K562 (cell line): ENCODE data around the gene ROPN1B. TPM values are rescaled to one million over a fixed set of nuclear protein-coding genes. Genes with fewer than 3 reads are reported as not detected.

Experiments used
- ATAC-seq: fragments of 200-7000 bp; cut with Tn5 transposase; 3 replicates; pipeline ENCODE4 v1.9.1; 2020; ENCODE audit warnings: moderate library complexity
- BruUV-seq: library from RNA; stranded (reverse); fragments of 400-500 nt; replicated peaks from 2 replicates; lab custom pipeline; 2021; lab: Mats Ljungman, UMichigan
- CTCF ChIA-PET: fragments of 300-600 bp; formaldehyde crosslinking; extraction: SDS; loops from one replicate; lab custom pipeline; 2021; ENCODE audit warnings: low intra/inter-chr PET ratio; lab: Yijun Ruan, JAX
- POLR2A ChIA-PET: fragments of 300-600, 350-650 bp; sonication (Branson Sonifier 250); formaldehyde crosslinking; extraction: SDS; loops from one replicate; lab custom pipeline; 2021; ENCODE audit warnings: antibody characterized with exemption, inconsistent platforms; lab: Yijun Ruan, JAX
- DNase-seq, 4 experiments: peaks; one replicate each; pipeline versions ENCODE4 v3.0.0 to v3.0.0-alpha.2; 2011 to 2018; ENCODE audit warnings: low spot score in 3 of 4, mixed read lengths in 3 of 4; ENCODE audit errors: extremely low read depth in 1 of 4
- FAIRE-seq: peaks from 2 replicates; lab custom pipeline; 2011; peaks lifted over from hg19 to GRCh38; lab: Jason Lieb, UNC
- H2AFZ ChIP-seq: 2 replicates; pipeline ENCODE4 v1.6.0; 2011; ENCODE audit warnings: low read depth, low read length, control low read depth, inconsistent platforms
- H3K27ac ChIP-seq: fragments of 200-600 bp; 3 replicates; pipeline ENCODE4 v1.8.0; 2011; ENCODE audit warnings: low read depth, mild to moderate bottlenecking, control low read depth, inconsistent platforms, low read length, moderate library complexity, mixed read lengths; ENCODE audit errors: extremely low read depth
- H3K27me3 ChIP-seq, 2 experiments: fragments of 300-600 bp in 1 of 2; 2 replicates in 1 of 2; 3 replicates in 1 of 2; pipeline versions ENCODE4 v1.6.0 to v1.8.0; 2011; ENCODE audit warnings: inconsistent platforms in 2 of 2, low read length in 2 of 2, mild to moderate bottlenecking in 1 of 2, mixed read lengths in 1 of 2, moderate library complexity in 1 of 2; ENCODE audit not compliant: control insufficient read depth in 2 of 2, insufficient read depth in 2 of 2
- H3K36me3 ChIP-seq: fragments of 300-600 bp; 3 replicates; pipeline ENCODE4 v1.8.0; 2011; ENCODE audit warnings: mild to moderate bottlenecking, low read length, inconsistent platforms; ENCODE audit not compliant: control insufficient read depth, insufficient read depth
- H3K4me1 ChIP-seq, 2 experiments: fragments of 200-600 bp in 1 of 2; replicated peaks in 1 of 2; 2 replicates in 1 of 2; 3 replicates in 1 of 2; pipeline versions ENCODE4 v1.5.1 to v1.8.0; 2011; ENCODE audit warnings: inconsistent platforms in 2 of 2, low read length in 2 of 2, mild to moderate bottlenecking in 1 of 2, mixed read lengths in 1 of 2, moderate library complexity in 1 of 2; ENCODE audit not compliant: control insufficient read depth in 2 of 2, insufficient read depth in 2 of 2
- H3K4me2 ChIP-seq: 2 replicates; pipeline ENCODE4 v1.6.1; 2011; ENCODE audit warnings: low read length, control low read depth, inconsistent platforms, mixed read lengths; ENCODE audit not compliant: insufficient read depth
- H3K4me3 ChIP-seq: fragments of 200-600 bp; sonication (generic), shearing (Covaris generic); 2 replicates; pipeline ENCODE4 v1.5.1; 2016; ENCODE audit warnings: control low read depth, inconsistent platforms
- H3K79me2 ChIP-seq: fragments of 200-600 bp; 3 replicates; pipeline ENCODE4 v1.8.0; 2011; ENCODE audit warnings: low read length, inconsistent platforms; ENCODE audit not compliant: control insufficient read depth, insufficient read depth
- H3K9ac ChIP-seq, 2 experiments: 2 replicates each; pipeline versions ENCODE4 v1.6.0 to v1.6.1; 2011; ENCODE audit warnings: low read depth in 2 of 2, low read length in 2 of 2, control low read depth in 1 of 2, inconsistent platforms in 1 of 2, mild to moderate bottlenecking in 1 of 2, mixed read lengths in 1 of 2; ENCODE audit not compliant: insufficient read depth in 1 of 2
- H3K9me1 ChIP-seq: one replicate; pipeline ENCODE4 v1.6.0; 2011; ENCODE audit warnings: inconsistent platforms, mild to moderate bottlenecking, low read length, moderate library complexity; ENCODE audit not compliant: control insufficient read depth, insufficient read depth
- H3K9me3 ChIP-seq: replicated peaks from 2 replicates; pipeline ENCODE4 v1.5.1; 2011; ENCODE audit warnings: low read depth, low read length, inconsistent platforms; ENCODE audit not compliant: control insufficient read depth, insufficient read depth
- H4K20me1 ChIP-seq: replicated peaks from 2 replicates; pipeline ENCODE4 v1.6.1; 2011; ENCODE audit warnings: low read length, inconsistent platforms, mixed read lengths; ENCODE audit not compliant: control insufficient read depth, insufficient read depth
- CHD1 ChIP-seq: fragments of 200-600 bp; sonication (generic); IDR thresholded peaks from one replicate; pipeline ENCODE4 v1.6.1; 2012; ENCODE audit warnings: mild to moderate bottlenecking, moderate library complexity, low read length, inconsistent platforms
- CXXC5 ChIP-seq: fragments of 250-450 bp; sonication (Bioruptor Pico); IDR thresholded peaks from 2 replicates; pipeline ENCODE4 v1.8.0; 2022; ENCODE audit warnings: inconsistent platforms, mild to moderate bottlenecking, moderate library complexity
- DMBX1 ChIP-seq: fragments of 250-450 bp; sonication (Bioruptor Pico); IDR thresholded peaks from 2 replicates; pipeline ENCODE4 v1.8.0; 2022; ENCODE audit warnings: inconsistent platforms, mild to moderate bottlenecking, moderate library complexity, borderline replicate concordance
- HMGN3 ChIP-seq: IDR thresholded peaks from 2 replicates; pipeline ENCODE4 v1.6.1; 2011; ENCODE audit warnings: borderline replicate concordance, low read depth, mild to moderate bottlenecking, mixed read lengths, low read length; ENCODE audit not compliant: insufficient read length; ENCODE audit errors: extremely low read depth
- KLF1 ChIP-seq: fragments of 450-650 bp; IDR thresholded peaks from 2 replicates; pipeline ENCODE4 v1.6.1; 2016; ENCODE audit warnings: missing genetic modification characterization, missing compliant biosample characterization
- LEF1 ChIP-seq: fragments of 450-650 bp; IDR thresholded peaks from 2 replicates; pipeline ENCODE4 v1.6.1; 2016; ENCODE audit warnings: mild to moderate bottlenecking
- MIER1 ChIP-seq: fragments of 450-650 bp; IDR thresholded peaks from 2 replicates; pipeline ENCODE4 v1.6.1; 2016; ENCODE audit warnings: antibody characterized with exemption, mild to moderate bottlenecking, low read depth
- POLR2AphosphoS5 ChIP-seq: IDR thresholded peaks from 2 replicates; pipeline ENCODE4 v1.6.1; 2011; ENCODE audit warnings: mild to moderate bottlenecking, low read depth, low read length, moderate library complexity; ENCODE audit not compliant: control insufficient read depth, insufficient read depth
- SMAD1 ChIP-seq: fragments of 150-350 bp; IDR thresholded peaks from 2 replicates; pipeline ENCODE4 v1.6.1; 2014; ENCODE audit warnings: low read length, low read depth; ENCODE audit not compliant: partially characterized antibody
- ZBTB8A ChIP-seq: fragments of 450-650 bp; IDR thresholded peaks from 2 replicates; pipeline ENCODE4 v1.6.1; 2018; ENCODE audit warnings: mild to moderate bottlenecking, moderate library complexity; ENCODE audit not compliant: partially characterized antibody
- ZNF212 ChIP-seq: fragments of 450-650 bp; formaldehyde crosslinking; IDR thresholded peaks from 2 replicates; pipeline ENCODE4 v1.4.0; 2020; ENCODE audit warnings: mild to moderate bottlenecking
- ZNF644 ChIP-seq: fragments of 200-800 bp; sonication (Bioruptor generic); IDR thresholded peaks from 2 replicates; pipeline ENCODE4 v1.6.1; 2016; ENCODE audit warnings: low read depth, missing genetic modification characterization, missing compliant biosample characterization
- ZNF699 ChIP-seq: fragments of 250-450 bp; sonication (Bioruptor Pico); IDR thresholded peaks from 2 replicates; pipeline ENCODE4 v1.8.0; 2021; ENCODE audit warnings: mild to moderate bottlenecking, moderate library complexity; ENCODE audit not compliant: insufficient replicate concordance
- in situ Hi-C: fragments of 300-500 bp; cut with MboI; formaldehyde crosslinking; loops from 4 replicates; pipeline ENCODE4 v1.15.0; 2018; ENCODE audit warnings: inconsistent platforms, mixed read lengths
- intact Hi-C: fragments of 100-400 bp; cut with micrococcal nuclease; formaldehyde crosslinking; loops from 2 replicates; pipeline ENCODE4 v1.14.2; 2022
- polyA plus RNA-seq, 8 experiments: library from polyadenylated mRNA; depleted of rRNA in 4 of 8; stranded (reverse) in 5 of 8; unstranded in 3 of 8; fragments of >200 nt; fragmentation: Nextera tagmentation in 2 of 8; fragmentation: Illumina TruSeq in 1 of 8; extraction: Ambion mirVana in 2 of 8; extraction: Trizol in 1 of 8; gene quantifications; 2 replicates each; pipeline versions ENCODE4 v1.2.1 to v1.2.3, GENCODE V29; 2011 to 2014; ENCODE audit warnings: inconsistent platforms in 1 of 8, missing spikeins in 1 of 8
- total RNA-seq, 7 experiments: library from RNA; depleted of rRNA in 6 of 7; stranded (reverse); fragments of >200 nt in 6 of 7; fragmentation: Illumina TruSeq in 2 of 7; extraction: Trizol in 2 of 7; gene quantifications; 2 replicates each; pipeline versions ENCODE4 v1.2.1 to v1.2.3, GENCODE V29; 2011 to 2021; ENCODE audit warnings: low replicate concordance in 1 of 7
- TF ChIP-seq, protein P1 (sequence below): fragments of 250-450 bp; sonication (Bioruptor Pico); IDR thresholded peaks from 2 replicates; pipeline ENCODE4 v1.8.0; 2021; ENCODE audit warnings: moderate library complexity, mild to moderate bottlenecking, inconsistent platforms
- TF ChIP-seq, protein P2 (sequence below), 2 experiments: fragments of 450-650 bp; IDR thresholded peaks; 2 replicates each; pipeline ENCODE4 v1.6.1; 2018; ENCODE audit warnings: mild to moderate bottlenecking in 2 of 2, low read depth in 1 of 2; ENCODE audit not compliant: partially characterized antibody in 2 of 2
- TF ChIP-seq, protein P3 (sequence below): fragments of 250-450 bp; sonication (Bioruptor Pico); IDR thresholded peaks from 2 replicates; pipeline ENCODE4 v1.5.0; 2020; ENCODE audit warnings: mild to moderate bottlenecking

ROPN1B gene
- total and polyA plus RNA-seq, 9 of the 15 experiments (the other 6 are each of a cell fraction or from before 2014, with no cell fraction given): not detected

DNA sequence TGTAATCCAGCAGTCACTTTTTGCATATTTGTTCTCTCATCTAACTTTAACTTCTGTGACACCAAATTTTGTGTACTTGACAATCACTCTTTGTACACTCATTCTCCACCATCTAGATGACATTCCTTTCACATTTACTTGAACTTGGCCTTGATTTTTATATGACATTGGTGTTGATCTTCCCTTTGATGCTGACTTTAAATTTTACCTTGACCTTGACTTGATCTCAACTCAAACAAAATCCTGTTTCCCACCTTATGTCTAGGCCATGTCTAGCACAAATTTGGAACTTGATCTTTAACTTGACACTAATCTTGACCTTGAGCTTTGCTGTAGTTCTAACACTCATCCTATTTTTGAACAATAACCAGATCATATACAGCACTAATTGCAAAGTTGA, 33.2 kb downstream of the ROPN1B start:
- H3K36me3 ChIP-seq: no peaks in the 10 kb centered on the region
- no peaks in the 10 kb centered on the region for H3K9me1 ChIP-seq
- H3K4me1 ChIP-seq: no peaks in the 10 kb centered on the region
- H3K27ac ChIP-seq: no peak overlapping the region
- intact Hi-C loops (no loop called here), in situ Hi-C loops (no loop called here)
- ChIA-PET POLR2A (interaction anchor here (1.5 kb wide), 1 partner anchor 12 kb away, joined by 5 read pairs; no protein-coding TSS in a partner anchor), CTCF (no interaction called here)
- no peak for DNase-seq
- BruUV-seq: no TSS peak
- no peak overlapping the region for H3K9ac ChIP-seq
- no peak overlapping the region for H2AFZ ChIP-seq
- no peak for FAIRE-seq
- H4K20me1 ChIP-seq: no peaks in the 10 kb centered on the region
- no peak for ATAC-seq
- H3K79me2 ChIP-seq: no peaks in the 10 kb centered on the region
- TF ChIP-seq, protein P1, sequence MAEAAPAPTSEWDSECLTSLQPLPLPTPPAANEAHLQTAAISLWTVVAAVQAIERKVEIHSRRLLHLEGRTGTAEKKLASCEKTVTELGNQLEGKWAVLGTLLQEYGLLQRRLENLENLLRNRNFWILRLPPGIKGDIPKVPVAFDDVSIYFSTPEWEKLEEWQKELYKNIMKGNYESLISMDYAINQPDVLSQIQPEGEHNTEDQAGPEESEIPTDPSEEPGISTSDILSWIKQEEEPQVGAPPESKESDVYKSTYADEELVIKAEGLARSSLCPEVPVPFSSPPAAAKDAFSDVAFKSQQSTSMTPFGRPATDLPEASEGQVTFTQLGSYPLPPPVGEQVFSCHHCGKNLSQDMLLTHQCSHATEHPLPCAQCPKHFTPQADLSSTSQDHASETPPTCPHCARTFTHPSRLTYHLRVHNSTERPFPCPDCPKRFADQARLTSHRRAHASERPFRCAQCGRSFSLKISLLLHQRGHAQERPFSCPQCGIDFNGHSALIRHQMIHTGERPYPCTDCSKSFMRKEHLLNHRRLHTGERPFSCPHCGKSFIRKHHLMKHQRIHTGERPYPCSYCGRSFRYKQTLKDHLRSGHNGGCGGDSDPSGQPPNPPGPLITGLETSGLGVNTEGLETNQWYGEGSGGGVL (CRISPR knock-in tag): no peak
- TF ChIP-seq DMBX1 (CRISPR knock-in tag) (no peak), KLF1 (tag) (no peak), CXXC5 (CRISPR knock-in tag) (no peak), SMAD1 (no peak), LEF1 (no peak), CHD1 (no peak), HMGN3 (no peak), ZBTB8A (no peak), MIER1 (no peak), POLR2AphosphoS5 (no peak), ZNF212 (CRISPR knock-in tag) (no peak), ZNF699 (CRISPR knock-in tag) (no peak), ZNF644 (no peak)
- TF ChIP-seq, protein P2, sequence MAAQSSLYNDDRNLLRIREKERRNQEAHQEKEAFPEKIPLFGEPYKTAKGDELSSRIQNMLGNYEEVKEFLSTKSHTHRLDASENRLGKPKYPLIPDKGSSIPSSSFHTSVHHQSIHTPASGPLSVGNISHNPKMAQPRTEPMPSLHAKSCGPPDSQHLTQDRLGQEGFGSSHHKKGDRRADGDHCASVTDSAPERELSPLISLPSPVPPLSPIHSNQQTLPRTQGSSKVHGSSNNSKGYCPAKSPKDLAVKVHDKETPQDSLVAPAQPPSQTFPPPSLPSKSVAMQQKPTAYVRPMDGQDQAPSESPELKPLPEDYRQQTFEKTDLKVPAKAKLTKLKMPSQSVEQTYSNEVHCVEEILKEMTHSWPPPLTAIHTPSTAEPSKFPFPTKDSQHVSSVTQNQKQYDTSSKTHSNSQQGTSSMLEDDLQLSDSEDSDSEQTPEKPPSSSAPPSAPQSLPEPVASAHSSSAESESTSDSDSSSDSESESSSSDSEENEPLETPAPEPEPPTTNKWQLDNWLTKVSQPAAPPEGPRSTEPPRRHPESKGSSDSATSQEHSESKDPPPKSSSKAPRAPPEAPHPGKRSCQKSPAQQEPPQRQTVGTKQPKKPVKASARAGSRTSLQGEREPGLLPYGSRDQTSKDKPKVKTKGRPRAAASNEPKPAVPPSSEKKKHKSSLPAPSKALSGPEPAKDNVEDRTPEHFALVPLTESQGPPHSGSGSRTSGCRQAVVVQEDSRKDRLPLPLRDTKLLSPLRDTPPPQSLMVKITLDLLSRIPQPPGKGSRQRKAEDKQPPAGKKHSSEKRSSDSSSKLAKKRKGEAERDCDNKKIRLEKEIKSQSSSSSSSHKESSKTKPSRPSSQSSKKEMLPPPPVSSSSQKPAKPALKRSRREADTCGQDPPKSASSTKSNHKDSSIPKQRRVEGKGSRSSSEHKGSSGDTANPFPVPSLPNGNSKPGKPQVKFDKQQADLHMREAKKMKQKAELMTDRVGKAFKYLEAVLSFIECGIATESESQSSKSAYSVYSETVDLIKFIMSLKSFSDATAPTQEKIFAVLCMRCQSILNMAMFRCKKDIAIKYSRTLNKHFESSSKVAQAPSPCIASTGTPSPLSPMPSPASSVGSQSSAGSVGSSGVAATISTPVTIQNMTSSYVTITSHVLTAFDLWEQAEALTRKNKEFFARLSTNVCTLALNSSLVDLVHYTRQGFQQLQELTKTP (IDR thresholded peaks at IDR 0.05; ENCODE audit: low read depth in 1 of 2, partially characterized antibody in 2 of 2): no peak
- TF ChIP-seq, protein P3, sequence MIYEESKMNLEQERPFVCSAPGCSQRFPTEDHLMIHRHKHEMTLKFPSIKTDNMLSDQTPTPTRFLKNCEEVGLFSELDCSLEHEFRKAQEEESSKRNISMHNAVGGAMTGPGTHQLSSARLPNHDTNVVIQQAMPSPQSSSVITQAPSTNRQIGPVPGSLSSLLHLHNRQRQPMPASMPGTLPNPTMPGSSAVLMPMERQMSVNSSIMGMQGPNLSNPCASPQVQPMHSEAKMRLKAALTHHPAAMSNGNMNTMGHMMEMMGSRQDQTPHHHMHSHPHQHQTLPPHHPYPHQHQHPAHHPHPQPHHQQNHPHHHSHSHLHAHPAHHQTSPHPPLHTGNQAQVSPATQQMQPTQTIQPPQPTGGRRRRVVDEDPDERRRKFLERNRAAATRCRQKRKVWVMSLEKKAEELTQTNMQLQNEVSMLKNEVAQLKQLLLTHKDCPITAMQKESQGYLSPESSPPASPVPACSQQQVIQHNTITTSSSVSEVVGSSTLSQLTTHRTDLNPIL: no peak
- H3K4me3 ChIP-seq: no peak overlapping the region
- H3K9me3 ChIP-seq: no peaks in the 10 kb centered on the region
- H3K4me2 ChIP-seq: no peak overlapping the region
- no peaks in the 10 kb centered on the region for H3K27me3 ChIP-seq
